GM19099 (cell line): ENCODE measurements around the gene RTEL1.

Source experiments
- POLR2A ChIP-seq: IDR thresholded peaks from 3 replicates; pipeline ENCODE4 v1.6.1; 2011; ENCODE audit warnings: low read depth; ENCODE audit not compliant: insufficient read length; ENCODE audit errors: extremely low read depth

Gene RTEL1

GRCh38 chr20:63697868-63698545 is 39.9 kb downstream of the RTEL1 start:
- peak; percentile 22 for TF ChIP-seq POLR2A

DNA sequence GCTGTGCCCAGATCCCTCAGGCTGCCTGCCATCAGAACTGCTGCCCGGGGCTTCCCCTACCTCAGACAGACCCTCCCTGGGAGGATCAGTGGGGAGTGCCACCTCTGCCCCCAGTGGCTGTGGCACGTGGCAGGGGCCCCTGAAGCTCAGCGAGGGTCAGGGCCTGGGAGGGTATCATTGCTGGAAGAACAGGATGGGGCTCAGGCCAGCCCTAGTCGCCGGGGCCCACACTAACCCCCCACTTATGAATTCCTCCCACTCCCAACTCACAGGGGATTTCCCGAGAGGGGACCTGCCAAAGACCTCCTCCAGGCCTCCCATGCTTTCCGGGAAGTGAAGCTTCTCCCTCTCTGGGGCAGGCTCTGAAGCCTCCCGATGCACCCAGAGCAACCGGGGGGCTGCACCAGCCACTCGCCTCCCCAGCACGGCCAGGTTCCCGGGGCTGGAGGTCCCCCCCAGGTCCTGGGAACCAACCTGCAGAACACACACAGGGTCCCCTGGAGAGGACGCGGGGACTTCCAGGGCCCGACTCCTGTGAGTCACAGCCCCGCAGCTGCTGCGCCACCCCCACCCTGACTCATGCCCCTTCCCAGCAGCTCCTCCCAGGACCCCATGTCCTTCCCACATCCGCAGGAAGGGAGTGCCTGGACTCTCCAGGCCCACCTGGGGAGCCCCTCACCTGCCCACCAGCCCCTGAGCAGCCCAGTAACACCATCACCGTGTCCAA is 40.8 kb downstream of the RTEL1 start:
- TF ChIP-seq POLR2A: no peak

- no peak for TF ChIP-seq POLR2A
Measured at GRCh38 chr20:63699466-63700198, 41.5 kb downstream of the RTEL1 start.

- TF ChIP-seq POLR2A: peak; percentile 13
Measured at GRCh38 chr20:63700199-63701050, 42.3 kb downstream of the RTEL1 start.

DNA sequence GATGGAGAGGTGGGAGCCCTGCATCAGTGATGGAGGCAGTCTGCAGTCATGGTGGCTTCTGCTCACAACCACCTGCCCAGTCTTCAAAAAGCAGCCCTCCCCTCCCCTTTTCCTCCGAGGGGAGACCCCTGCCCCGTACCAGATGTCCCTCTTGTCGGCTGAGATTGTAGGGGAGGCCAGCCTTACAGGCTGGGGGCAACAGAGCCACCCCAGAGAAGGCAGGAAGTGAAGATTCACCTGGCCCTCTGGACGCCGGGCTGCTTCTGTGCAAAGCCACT is 42.9 kb downstream of the RTEL1 start:
- TF ChIP-seq POLR2A: no peak

DNA sequence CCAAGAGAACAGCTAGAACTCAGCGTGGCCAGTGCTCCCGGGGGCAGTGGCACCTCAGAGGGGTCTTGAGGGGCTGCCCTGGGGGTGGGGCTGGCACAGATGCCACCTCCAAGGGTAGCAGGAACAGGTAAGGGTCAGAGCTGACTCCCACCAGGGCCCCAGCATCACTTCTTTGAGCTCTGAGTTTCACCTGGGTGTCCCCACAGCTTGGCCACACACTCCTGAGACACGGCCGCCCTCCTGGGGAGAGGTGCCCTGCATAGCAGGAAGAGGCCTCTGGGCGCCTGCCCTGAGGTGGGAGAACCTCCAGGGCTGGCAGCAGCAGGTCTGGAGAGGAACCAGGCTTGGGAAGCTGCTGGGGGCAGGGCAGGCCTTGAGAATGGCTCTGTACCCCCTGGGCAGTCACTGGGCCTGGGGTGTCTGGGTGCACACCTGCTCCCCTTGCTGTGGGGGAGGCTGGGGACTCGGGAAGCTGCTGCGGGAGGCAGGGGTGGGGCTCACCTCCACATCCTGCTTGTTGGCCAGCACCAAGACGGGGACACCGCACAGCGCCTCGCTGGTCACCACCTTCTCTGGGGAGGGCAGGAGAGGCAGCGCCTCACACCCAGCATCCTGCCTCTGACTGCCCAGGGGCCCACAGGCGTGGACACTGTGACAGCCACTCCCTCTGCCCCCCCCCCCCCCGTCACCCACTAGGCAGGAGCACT is 43.4 kb downstream of the RTEL1 start:
- TF ChIP-seq POLR2A: no peak

DNA sequence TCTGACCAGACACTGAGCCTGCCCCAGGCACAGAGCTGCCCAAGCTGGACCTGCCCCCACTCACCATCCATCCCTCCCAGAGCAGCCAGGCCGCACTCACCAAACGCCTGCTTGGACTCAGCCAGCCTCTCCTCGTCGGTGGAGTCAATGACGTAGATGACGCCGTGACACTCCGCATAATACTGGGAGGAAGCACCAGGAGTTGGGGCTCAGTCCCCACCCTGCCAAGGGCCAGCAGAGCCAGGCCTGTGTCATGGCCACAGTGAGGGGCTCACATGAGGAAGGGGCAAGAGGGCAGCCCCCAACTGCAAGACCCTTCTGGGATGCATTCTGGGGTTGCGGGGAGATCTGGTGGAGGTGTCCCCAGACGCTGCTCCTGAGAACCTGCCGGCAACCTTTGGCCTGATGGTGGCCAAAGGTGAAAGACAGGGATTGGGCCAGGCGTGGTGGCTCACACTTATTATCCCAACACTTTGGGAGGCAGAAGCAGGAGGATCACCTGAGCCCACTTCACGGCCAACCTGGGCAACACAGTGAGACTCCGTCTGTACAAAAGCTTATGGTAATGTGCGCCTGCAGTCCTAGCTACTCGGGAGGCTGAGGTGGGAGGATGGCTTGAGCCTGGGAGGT is 44.0 kb downstream of the RTEL1 start:
- no peak for TF ChIP-seq POLR2A

DNA sequence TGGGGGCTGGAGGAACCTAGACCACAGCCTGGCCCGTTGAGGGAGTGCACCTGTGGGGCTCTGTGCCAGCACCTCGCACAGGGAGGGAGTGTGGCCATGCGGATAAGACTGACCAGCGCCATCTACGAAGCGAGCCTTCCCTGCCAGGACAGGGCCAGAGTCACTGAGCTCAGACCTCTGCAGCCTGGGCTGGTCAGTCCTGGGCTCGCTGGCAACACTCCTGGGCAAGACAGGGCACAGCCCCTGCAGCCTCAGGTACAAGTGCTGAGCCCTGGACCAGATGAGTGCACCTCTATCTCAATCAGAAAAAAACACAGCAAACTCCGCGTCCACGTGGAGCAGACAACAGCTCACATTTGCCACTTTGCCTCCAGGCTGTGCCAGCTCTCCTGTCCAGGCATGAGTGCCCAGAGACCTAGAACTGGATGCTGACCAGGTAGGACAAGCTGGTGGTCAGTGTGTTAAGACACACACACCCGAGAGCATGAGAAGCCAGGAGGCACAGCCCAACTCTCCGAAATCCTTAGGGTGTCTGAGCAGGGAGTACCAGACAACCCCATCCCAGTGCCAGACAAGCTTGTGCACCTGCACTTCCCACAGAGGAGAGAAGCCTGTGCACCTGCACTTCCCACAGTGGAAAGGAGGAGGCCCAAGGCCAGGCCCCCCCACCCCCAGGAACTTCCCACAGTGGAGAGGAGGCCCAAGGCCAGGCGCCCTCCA is 44.8 kb downstream of the RTEL1 start:
- peak; percentile 12 for TF ChIP-seq POLR2A

DNA sequence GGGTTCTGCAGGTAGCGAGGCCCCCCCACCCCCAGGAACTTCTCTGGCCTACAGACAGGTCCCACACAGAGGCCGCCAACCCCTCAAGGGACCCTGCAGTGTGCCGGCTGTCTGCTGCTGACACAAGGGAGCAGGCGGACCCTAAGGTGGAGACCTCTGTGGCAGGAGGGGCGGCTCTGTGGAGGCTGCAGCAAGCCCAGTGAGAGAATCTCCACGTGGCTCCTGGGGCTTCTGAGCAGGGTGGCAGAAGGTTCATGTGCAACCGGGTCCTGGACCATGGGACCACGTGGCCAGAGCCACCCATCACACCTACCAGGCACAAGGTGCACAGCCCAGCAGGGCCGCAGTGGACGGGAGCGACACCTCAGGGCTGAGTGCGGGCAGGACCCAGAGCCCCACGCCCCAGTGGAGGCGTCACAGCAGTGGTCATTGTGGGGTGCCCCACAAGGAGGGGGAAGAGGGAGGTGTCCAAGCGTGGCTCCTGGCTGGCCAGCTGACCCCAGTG is 45.4 kb downstream of the RTEL1 start:
- no peak for TF ChIP-seq POLR2A

DNA sequence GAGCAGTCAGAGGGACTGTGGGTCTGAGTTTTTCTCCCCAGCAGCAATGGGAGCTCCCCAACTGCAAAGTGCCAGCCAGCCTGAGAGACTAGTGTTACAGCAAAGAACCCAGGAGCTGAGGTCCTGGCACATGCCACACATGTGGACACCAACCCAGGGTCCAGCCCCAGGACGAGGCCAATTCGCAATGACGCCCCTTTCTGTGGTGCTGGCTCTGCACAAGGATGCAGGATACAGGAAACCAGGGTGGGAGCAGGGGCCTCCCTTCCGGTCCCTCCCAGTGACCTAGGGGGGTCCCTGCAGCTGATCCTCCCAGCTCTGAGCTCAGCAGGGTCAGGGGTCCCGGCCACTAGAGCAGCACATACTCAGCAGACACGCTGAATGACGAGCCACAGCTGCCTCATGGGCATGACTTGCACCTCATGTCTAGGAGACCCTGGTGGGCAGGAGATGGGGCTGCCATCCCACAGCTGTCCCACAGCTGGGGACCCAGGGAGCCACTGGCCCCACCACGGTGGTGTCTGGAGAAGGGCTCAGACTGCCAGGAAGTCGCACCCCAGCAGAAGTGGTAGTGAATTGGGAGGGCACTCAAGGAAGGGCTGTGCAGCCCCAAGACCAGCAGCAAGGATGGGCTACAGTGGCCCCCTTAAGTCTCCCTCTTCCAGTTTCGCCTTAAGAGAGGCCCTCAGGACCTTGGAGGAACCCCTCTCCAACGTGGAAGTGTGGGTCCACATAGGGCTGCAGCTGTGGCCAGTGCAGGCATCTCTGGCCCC is 46.0 kb downstream of the RTEL1 start:
- TF ChIP-seq POLR2A: no peak

DNA sequence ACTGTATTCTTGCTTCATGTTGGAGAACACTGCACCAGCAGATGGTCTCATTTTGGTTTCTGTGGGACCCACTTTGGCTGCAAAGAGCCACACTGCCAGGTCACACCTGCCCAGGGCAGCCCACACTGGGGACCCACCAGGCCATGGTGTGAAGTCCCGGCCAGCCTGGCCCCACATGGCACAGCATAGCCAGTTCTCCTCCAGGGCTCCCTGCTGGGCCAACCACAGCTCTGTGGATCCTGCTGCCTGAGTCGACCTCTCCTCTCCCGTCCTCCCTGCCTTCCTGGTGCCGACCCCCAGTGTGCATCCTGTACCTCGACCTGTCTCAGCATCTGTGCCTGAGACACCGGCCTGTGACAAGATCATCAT is 46.6 kb downstream of the RTEL1 start:
- TF ChIP-seq POLR2A: no peak

GRCh38 chr20:63705232-63706026 is 47.3 kb downstream of the RTEL1 start:
- no peak for TF ChIP-seq POLR2A

GRCh38 chr20:63706027-63706695 is 48.0 kb downstream of the RTEL1 start:
- no peak for TF ChIP-seq POLR2A
